ENCODE results near the gene KIAA0319L. TPM values are rescaled to one million over a fixed set of nuclear protein-coding genes. Genes with fewer than 3 reads are reported as not detected.

The KIAA0319L gene
- total RNA-seq, 1 donor from 2014 or later = 79.6 TPM

DNA sequence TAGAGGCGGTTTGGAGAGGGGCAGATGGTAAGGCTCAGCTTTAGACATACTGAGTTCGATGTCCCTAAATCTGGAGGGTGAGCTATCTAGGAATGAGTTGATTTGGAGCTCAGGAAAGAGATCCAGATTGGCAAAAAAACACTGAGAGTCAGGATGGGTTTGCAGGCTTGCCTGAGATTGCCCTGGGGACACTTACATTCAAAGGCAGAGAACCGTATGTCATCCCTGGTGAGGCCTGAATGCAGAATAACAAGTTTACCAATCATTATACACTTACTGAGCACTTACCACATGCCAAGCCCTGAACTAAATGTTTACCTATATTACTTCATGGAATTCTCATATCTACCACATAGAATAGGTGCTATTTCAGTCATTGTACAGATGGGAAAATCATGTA lies 43.4 kb upstream of the KIAA0319L start:
- no peak for ATAC-seq
- Histone ChIP-seq H3K9me3 (no peaks in the 10 kb centered on the region), H3K27me3 (ENCODE audit: low read depth) (no peaks in the 10 kb centered on the region), H3K27ac (no peak overlapping the region), H3K4me1 (no peaks in the 10 kb centered on the region), H3K36me3 (peaks cover 62% of the 10 kb centered on the region), H3K4me3 (no peak overlapping the region)
- DNase-seq = no peak
- intact Hi-C loops (cut with DNase I) = no loop called here
- TF ChIP-seq, protein P1, sequence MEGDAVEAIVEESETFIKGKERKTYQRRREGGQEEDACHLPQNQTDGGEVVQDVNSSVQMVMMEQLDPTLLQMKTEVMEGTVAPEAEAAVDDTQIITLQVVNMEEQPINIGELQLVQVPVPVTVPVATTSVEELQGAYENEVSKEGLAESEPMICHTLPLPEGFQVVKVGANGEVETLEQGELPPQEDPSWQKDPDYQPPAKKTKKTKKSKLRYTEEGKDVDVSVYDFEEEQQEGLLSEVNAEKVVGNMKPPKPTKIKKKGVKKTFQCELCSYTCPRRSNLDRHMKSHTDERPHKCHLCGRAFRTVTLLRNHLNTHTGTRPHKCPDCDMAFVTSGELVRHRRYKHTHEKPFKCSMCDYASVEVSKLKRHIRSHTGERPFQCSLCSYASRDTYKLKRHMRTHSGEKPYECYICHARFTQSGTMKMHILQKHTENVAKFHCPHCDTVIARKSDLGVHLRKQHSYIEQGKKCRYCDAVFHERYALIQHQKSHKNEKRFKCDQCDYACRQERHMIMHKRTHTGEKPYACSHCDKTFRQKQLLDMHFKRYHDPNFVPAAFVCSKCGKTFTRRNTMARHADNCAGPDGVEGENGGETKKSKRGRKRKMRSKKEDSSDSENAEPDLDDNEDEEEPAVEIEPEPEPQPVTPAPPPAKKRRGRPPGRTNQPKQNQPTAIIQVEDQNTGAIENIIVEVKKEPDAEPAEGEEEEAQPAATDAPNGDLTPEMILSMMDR (IDR thresholded peaks at IDR 0.05) = no peak

DNA sequence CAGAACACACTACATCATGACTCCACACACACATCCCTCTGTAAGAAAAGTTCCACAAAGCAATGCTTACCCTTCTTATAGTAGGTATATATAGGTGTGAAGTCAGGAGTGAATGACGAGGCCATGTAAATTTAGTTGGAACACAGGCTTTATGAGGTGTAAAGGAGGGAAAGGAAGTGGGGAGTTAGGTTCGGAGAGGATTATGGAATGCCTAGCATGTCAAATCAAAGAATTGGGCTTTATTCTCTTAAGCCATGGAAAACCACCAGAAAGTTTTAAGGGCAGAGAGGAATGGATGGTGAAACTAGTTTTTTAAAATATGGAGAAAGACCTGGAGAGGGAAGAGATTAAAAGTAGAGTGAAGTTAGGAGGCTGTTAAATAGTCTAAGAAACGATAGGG lies 42.2 kb upstream of the KIAA0319L start:
- no peak overlapping the region for H3K4me3 ChIP-seq
- no peaks in the 10 kb centered on the region for H3K27me3 ChIP-seq (ENCODE audit: low read depth)
- no peak overlapping the region for H3K27ac ChIP-seq
- ATAC-seq (no peak), DNase-seq (no peak)
- TF ChIP-seq, protein P1 (IDR thresholded peaks at IDR 0.05) = no peak
- H3K4me1 ChIP-seq = no peaks in the 10 kb centered on the region
- intact Hi-C loops (cut with DNase I) = no loop called here
- no peaks in the 10 kb centered on the region for H3K9me3 ChIP-seq
- H3K36me3 ChIP-seq = peaks cover 50% of the 10 kb centered on the region

DNA sequence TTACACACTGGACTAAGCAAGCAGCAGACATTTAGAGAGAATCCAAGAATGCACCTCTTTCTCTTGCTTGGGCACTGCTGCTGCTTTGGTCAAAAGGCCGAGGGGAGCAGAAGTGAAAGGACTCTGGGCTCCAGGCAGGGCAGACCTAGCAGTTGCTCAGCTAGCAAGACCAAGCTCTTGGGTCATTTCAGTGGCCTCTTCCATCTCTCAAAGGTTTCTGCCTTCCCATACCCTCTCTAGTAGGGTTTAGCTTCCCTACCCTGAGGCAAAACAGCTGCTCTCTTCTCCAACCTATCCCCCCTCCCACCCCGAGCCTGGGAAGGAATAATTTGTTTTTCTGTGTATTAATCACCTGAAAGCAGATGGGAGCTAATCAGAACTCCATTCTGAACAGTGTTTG lies 41.7 kb upstream of the KIAA0319L start:
- ATAC-seq (no peak), DNase-seq (no peak)
- Histone ChIP-seq H3K27ac (no peak overlapping the region), H3K36me3 (peaks cover 45% of the 10 kb centered on the region), H3K9me3 (no peaks in the 10 kb centered on the region), H3K4me1 (no peaks in the 10 kb centered on the region), H3K4me3 (no peak overlapping the region), H3K27me3 (ENCODE audit: low read depth) (no peaks in the 10 kb centered on the region)
- intact Hi-C loops (cut with DNase I) = no loop called here
- TF ChIP-seq, protein P1 (IDR thresholded peaks at IDR 0.05) = no peak

DNA sequence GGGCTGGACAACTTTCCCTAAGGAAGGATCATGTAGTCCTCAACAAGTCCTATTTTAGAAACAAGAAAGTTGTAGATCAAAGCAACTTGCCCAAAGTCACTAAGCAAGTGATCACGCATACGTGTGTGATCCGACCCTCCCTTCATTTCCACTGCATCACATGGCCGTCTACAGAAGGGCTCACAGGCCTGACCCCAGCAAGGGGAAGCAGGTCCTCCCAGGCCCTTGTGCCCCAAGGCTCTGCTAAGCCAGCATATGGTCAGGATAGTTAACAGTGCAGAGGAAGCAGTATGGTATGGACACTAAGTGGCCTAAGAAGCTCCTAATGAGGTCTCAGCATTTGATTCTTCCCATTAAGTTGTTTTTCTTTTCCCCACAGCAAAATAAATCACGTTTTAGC lies 40.7 kb upstream of the KIAA0319L start:
- H3K4me3 ChIP-seq = no peak overlapping the region
- no peaks in the 10 kb centered on the region for H3K9me3 ChIP-seq
- intact Hi-C loops (cut with DNase I) = no loop called here
- H3K36me3 ChIP-seq = peaks cover 35% of the 10 kb centered on the region
- no peak for ATAC-seq
- no peaks in the 10 kb centered on the region for H3K27me3 ChIP-seq (ENCODE audit: low read depth)
- TF ChIP-seq, protein P1 (IDR thresholded peaks at IDR 0.05) = no peak
- no peak for DNase-seq
- no peak overlapping the region for H3K27ac ChIP-seq
- H3K4me1 ChIP-seq = no peaks in the 10 kb centered on the region

DNA sequence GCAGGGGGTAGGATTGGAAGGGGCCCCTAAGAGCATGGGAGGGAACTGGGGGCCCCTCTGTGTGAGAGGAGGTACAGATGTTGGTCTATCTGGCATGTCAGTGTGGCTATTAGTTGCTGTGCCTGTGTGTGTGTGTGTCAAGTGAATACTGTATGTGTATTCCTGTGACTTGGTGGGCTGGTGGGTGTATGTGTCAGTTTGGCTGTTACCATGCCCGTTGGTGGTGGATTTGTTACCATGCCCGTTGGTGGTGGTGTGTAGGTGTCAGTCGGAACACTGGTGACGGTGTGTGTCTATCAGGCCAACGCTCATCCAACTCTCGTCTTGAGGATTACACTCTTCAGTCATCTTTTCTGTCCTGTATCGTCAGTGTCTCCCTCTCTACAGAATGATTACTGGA lies 38.5 kb upstream of the KIAA0319L start:
- H3K36me3 ChIP-seq = peaks cover 21% of the 10 kb centered on the region
- no peaks in the 10 kb centered on the region for H3K27me3 ChIP-seq (ENCODE audit: low read depth)
- H3K9me3 ChIP-seq = no peaks in the 10 kb centered on the region
- DNase-seq (no peak), ATAC-seq (no peak)
- H3K27ac ChIP-seq = no peak overlapping the region
- H3K4me1 ChIP-seq = no peaks in the 10 kb centered on the region
- intact Hi-C loops (cut with DNase I) = no loop called here
- no peak overlapping the region for H3K4me3 ChIP-seq
- TF ChIP-seq, protein P1 (IDR thresholded peaks at IDR 0.05) = no peak
